H9 (cell line): ENCODE measurements around the gene IL18R1. TPM values are rescaled to one million over a fixed set of nuclear protein-coding genes. Genes with fewer than 3 reads are reported as not detected.

Source experiments
- DNase-seq: peaks from one replicate; pipeline ENCODE4 v3.0.0-alpha.2; 2017
- H2AFZ ChIP-seq: one replicate; pipeline ENCODE4 v1.6.1; 2013; ENCODE audit warnings: mild to moderate bottlenecking, low read length, control low read depth, moderate library complexity
- H2AK5ac ChIP-seq: 2 replicates; pipeline ENCODE4 v1.6.1; 2013; ENCODE audit warnings: low read length, control low read depth, mixed read lengths; ENCODE audit not compliant: insufficient read length
- H2BK120ac ChIP-seq: one replicate; pipeline ENCODE4 v1.6.1; 2013; ENCODE audit warnings: low read depth, mild to moderate bottlenecking, low read length, control low read depth, inconsistent platforms; ENCODE audit not compliant: poor library complexity, severe bottlenecking
- H2BK12ac ChIP-seq: 2 replicates; pipeline ENCODE4 v1.6.1; 2013; ENCODE audit warnings: low read length, control low read depth, mixed read lengths, low read depth; ENCODE audit not compliant: insufficient read length
- H2BK15ac ChIP-seq: 2 replicates; pipeline ENCODE4 v1.6.1; 2013; ENCODE audit warnings: low read depth, low read length, control low read depth
- H2BK20ac ChIP-seq: one replicate; pipeline ENCODE4 v1.6.1; 2013; ENCODE audit warnings: low read depth, mild to moderate bottlenecking, low read length, control low read depth, inconsistent platforms; ENCODE audit not compliant: poor library complexity, severe bottlenecking
- H2BK5ac ChIP-seq: 2 replicates; pipeline ENCODE4 v1.6.1; 2013; ENCODE audit warnings: low read length, control low read depth, mixed read lengths; ENCODE audit not compliant: insufficient read length
- H3K14ac ChIP-seq: 2 replicates; pipeline ENCODE4 v1.6.1; 2013; ENCODE audit warnings: low read length, control low read depth; ENCODE audit not compliant: insufficient read depth
- H3K18ac ChIP-seq: 2 replicates; pipeline ENCODE4 v1.6.1; 2013; ENCODE audit warnings: low read depth, mild to moderate bottlenecking, mixed read lengths, low read length, control low read depth; ENCODE audit not compliant: insufficient read length
- H3K23ac ChIP-seq: 2 replicates; pipeline ENCODE4 v1.6.1; 2013; ENCODE audit warnings: low read length, control low read depth, mixed read lengths, low read depth; ENCODE audit not compliant: insufficient read length
- H3K23me2 ChIP-seq: 2 replicates; pipeline ENCODE4 v1.6.1; 2013; ENCODE audit warnings: low read depth, mild to moderate bottlenecking, mixed read lengths, low read length, control low read depth; ENCODE audit not compliant: insufficient read length, poor library complexity, severe bottlenecking
- H3K27ac ChIP-seq: 2 replicates; pipeline ENCODE4 v1.5.1; 2013; ENCODE audit warnings: low read length, control low read depth, mixed read lengths, low read depth; ENCODE audit not compliant: insufficient read length
- H3K27me3 ChIP-seq: 2 replicates; pipeline ENCODE4 v1.6.1; 2013; ENCODE audit warnings: low read length, control low read depth, inconsistent platforms; ENCODE audit not compliant: insufficient read depth
- H3K4ac ChIP-seq: 2 replicates; pipeline ENCODE4 v1.6.1; 2013; ENCODE audit warnings: low read depth, mild to moderate bottlenecking, control low read depth, inconsistent platforms, low read length, moderate library complexity
- H3K4me1 ChIP-seq: 2 replicates; pipeline ENCODE4 v1.6.1; 2013; ENCODE audit warnings: low read length, control low read depth, inconsistent platforms; ENCODE audit not compliant: insufficient read depth
- H3K4me2 ChIP-seq: 2 replicates; pipeline ENCODE4 v1.6.1; 2013; ENCODE audit warnings: low read length, control low read depth, mixed read lengths; ENCODE audit not compliant: insufficient read length, insufficient read depth
- H3K56ac ChIP-seq: 2 replicates; pipeline ENCODE4 v1.6.1; 2013; ENCODE audit warnings: low read depth, mild to moderate bottlenecking, mixed read lengths, low read length, control low read depth; ENCODE audit not compliant: insufficient read length
- H3K79me1 ChIP-seq: 2 replicates; pipeline ENCODE4 v1.6.1; 2013; ENCODE audit warnings: low read depth, mild to moderate bottlenecking, moderate library complexity, low read length, control low read depth, inconsistent platforms; ENCODE audit not compliant: insufficient read depth, poor library complexity, severe bottlenecking
- H3K79me2 ChIP-seq: 2 replicates; pipeline ENCODE4 v1.6.1; 2013; ENCODE audit warnings: low read length, control low read depth, inconsistent platforms; ENCODE audit not compliant: insufficient read depth
- H3K9ac ChIP-seq: 2 replicates; pipeline ENCODE4 v1.6.1; 2013; ENCODE audit warnings: low read length, control low read depth, mixed read lengths; ENCODE audit not compliant: insufficient read length; ENCODE audit errors: extremely low read depth
- H3K9me3 ChIP-seq: one replicate; pipeline ENCODE4 v1.6.1; 2013; ENCODE audit warnings: low read depth, low read length, inconsistent platforms; ENCODE audit not compliant: control insufficient read depth
- H3T11ph ChIP-seq: one replicate; pipeline ENCODE4 v1.6.1; 2013; ENCODE audit warnings: mild to moderate bottlenecking, low read length, control low read depth, inconsistent platforms
- H4K20me1 ChIP-seq: one replicate; pipeline ENCODE4 v1.6.1; 2013; ENCODE audit not compliant: control insufficient read depth, insufficient read length, insufficient read depth
- H4K5ac ChIP-seq: 2 replicates; pipeline ENCODE4 v1.6.1; 2013; ENCODE audit warnings: low read depth, mild to moderate bottlenecking, mixed read lengths, low read length, control low read depth; ENCODE audit not compliant: insufficient read length
- H4K8ac ChIP-seq: replicated peaks from 2 replicates; pipeline ENCODE4 v1.6.1; 2013; ENCODE audit warnings: low read length, control low read depth, mixed read lengths, low read depth; ENCODE audit not compliant: insufficient read length
- H4K91ac ChIP-seq: 2 replicates; pipeline ENCODE4 v1.6.1; 2013; ENCODE audit warnings: low read depth, mild to moderate bottlenecking, moderate library complexity, mixed read lengths, low read length, control low read depth; ENCODE audit not compliant: insufficient read length
- H3K27ac Mint-ChIP-seq, 3 experiments: 2 replicates in 2 of 3; 3 replicates in 1 of 3; pipeline ENCODE4 v1.8.0; 2020 to 2021; ENCODE audit warnings: mixed read lengths in 3 of 3, mild to moderate bottlenecking in 1 of 3, moderate library complexity in 1 of 3
- H3K27me3 Mint-ChIP-seq: 2 replicates; pipeline ENCODE4 v1.8.0; 2021; ENCODE audit warnings: low read depth, mild to moderate bottlenecking, moderate library complexity, mixed read lengths
- H3K36me3 Mint-ChIP-seq, 3 experiments: 2 replicates in 2 of 3; 3 replicates in 1 of 3; pipeline ENCODE4 v1.8.0; 2020 to 2021; ENCODE audit warnings: low read depth in 3 of 3, mixed read lengths in 3 of 3; ENCODE audit not compliant: insufficient read depth in 1 of 3
- H3K4me1 Mint-ChIP-seq, 2 experiments: 2 replicates each; pipeline ENCODE4 v1.8.0; 2020; ENCODE audit warnings: mixed read lengths in 2 of 2
- H3K4me3 Mint-ChIP-seq, 2 experiments: 2 replicates in 1 of 2; 3 replicates in 1 of 2; pipeline ENCODE4 v1.8.0; 2020 to 2021; ENCODE audit warnings: mild to moderate bottlenecking in 2 of 2, mixed read lengths in 2 of 2, moderate library complexity in 1 of 2
- H3K9me3 Mint-ChIP-seq, 2 experiments: 2 replicates in 1 of 2; 3 replicates in 1 of 2; pipeline ENCODE4 v1.8.0; 2020; ENCODE audit warnings: mild to moderate bottlenecking in 2 of 2, mixed read lengths in 2 of 2, moderate library complexity in 1 of 2
- CTCF ChIP-seq: fragments of 200-600 bp; sonication (generic); conservative IDR thresholded peaks from 3 replicates; pipeline ENCODE4 v1.8.0; 2021; ENCODE audit warnings: antibody characterized with exemption, mild to moderate bottlenecking
- WGBS: extraction: QIAGEN DNeasy Blood & Tissue Kit; methylation state at CpG from one replicate; pipeline ENCODE4 v1.1.7; 2013; ENCODE audit warnings: missing lambda C conversion rate, low lambda C conversion rate, mixed read lengths; ENCODE audit not compliant: insufficient read length; ENCODE audit errors: extremely low coverage; 5-methylcytosine and 5-hydroxymethylcytosine counted together
- total RNA-seq: library from RNA; stranded (reverse); gene quantifications from 2 replicates; pipeline ENCODE4 v1.2.1, GENCODE V29; 2021

IL18R1 gene
- total RNA-seq, 1 experiment from 2014 or later = not detected

DNA sequence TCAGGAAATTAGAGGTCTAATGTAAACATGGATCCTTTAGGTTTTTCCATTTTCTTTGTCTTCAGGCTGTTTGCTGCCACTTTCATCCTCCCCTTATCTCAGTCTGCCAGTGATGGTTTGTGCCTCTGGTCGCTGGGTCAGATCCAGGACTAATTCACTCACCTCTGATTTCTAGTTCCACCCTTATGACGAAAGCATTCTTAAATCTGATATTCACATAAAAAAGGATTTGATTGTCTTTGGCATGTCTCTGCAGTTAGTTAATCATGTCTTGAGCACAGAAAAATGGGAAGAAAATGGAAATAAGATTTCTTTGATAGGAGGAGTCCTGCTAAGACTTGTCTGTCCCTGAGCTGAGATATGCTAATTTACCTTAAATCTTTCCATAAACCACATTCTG, 39.7 kb upstream of the IL18R1 start:
- no peak overlapping the region for H4K5ac ChIP-seq
- H3K23me2 ChIP-seq = no peaks in the 10 kb centered on the region
- H2AFZ ChIP-seq = no peak overlapping the region
- no peak overlapping the region for H2AK5ac ChIP-seq
- H2BK15ac ChIP-seq = no peak overlapping the region
- H3K23ac ChIP-seq = no peak overlapping the region
- no peaks in the 10 kb centered on the region for H3K4me1 ChIP-seq
- H2BK12ac ChIP-seq = no peak overlapping the region
- Mint-ChIP-seq H3K36me3 (0 out of 7 replicates have a peak, but pooled peaks cover 0 to 2% (median 0%) of the 10 kb centered on the region in 3 experiments), H3K4me3 (no peak overlapping the region), H3K27ac (no peak overlapping the region), H3K27me3 (no peaks in the 10 kb centered on the region; the same call in 1 of the 2 replicates), H3K4me1 (no peaks in the 10 kb centered on the region), H3K9me3 (peaks cover 3 to 6% of the 10 kb centered on the region in 2 experiments; a peak in 4 of 5 replicates)
- H3K4me2 ChIP-seq = no peak overlapping the region
- H3K27me3 ChIP-seq = no peaks in the 10 kb centered on the region
- no peak overlapping the region for H2BK120ac ChIP-seq
- H3K56ac ChIP-seq = no peak overlapping the region
- H4K8ac ChIP-seq = no peak overlapping the region
- H3K27ac ChIP-seq = no peak overlapping the region
- TF ChIP-seq CTCF = no peak
- no peak overlapping the region for H3K18ac ChIP-seq
- H4K20me1 ChIP-seq = no peaks in the 10 kb centered on the region
- no peaks in the 10 kb centered on the region for H3K9me3 ChIP-seq
- no peak overlapping the region for H2BK5ac ChIP-seq
- no peak overlapping the region for H3K4ac ChIP-seq
- H4K91ac ChIP-seq = no peak overlapping the region
- H3K9ac ChIP-seq = no peak overlapping the region
- no peak for DNase-seq
- no peaks in the 10 kb centered on the region for H3K79me2 ChIP-seq
- no peak overlapping the region for H2BK20ac ChIP-seq
- no peak overlapping the region for H3K14ac ChIP-seq
- no CpG with 5 or more reads among the region's 2 CpGs for WGBS
- H3T11ph ChIP-seq = no peak overlapping the region
- H3K79me1 ChIP-seq = no peaks in the 10 kb centered on the region
